ENCODE results near the gene PTPA.

Gene PTPA

DNA sequence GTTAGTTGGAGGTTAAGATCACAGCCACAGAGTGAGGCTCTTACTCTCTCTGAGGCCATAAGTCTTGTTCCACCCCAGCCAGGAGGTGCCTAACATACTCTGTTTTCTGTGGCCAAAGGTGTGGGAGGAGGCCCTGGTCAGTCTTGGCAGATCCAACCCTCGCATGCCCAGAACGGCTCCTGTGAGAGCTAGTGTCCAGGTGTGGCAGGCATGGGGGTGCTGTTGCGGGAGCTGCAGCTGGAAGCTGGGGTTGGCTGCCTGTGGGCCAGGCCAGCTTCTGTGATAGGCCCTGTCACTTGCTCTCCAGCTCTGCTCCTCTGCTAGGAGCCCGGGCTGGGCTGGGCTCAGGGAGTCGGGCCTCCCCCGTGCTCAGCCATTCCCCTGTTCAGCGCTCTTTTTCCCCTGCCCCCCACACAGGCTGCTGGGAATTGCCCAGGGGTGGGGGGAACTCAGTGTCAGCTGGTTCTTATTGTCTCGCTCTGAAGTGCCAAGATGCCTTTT lies 35.3 kb downstream of the PTPA start:
- H3K4me2 ChIP-seq (ENCODE audit: low read depth, low read length): no peak overlapping the region
- no peaks in the 10 kb centered on the region for H4K20me1 ChIP-seq (ENCODE audit: insufficient read depth, low read length)
- H3F3A ChIP-seq (ENCODE audit: insufficient read depth, low read length): no peaks in the 10 kb centered on the region
- H3K4me1 ChIP-seq (ENCODE audit: low read length): no peaks in the 10 kb centered on the region
- no peaks in the 10 kb centered on the region; the same call in 1 of the 2 replicates for H3K36me3 ChIP-seq (replicated peaks; ENCODE audit: insufficient read depth, low read length)
- H3K4me3 ChIP-seq (ENCODE audit: low read length): no peak overlapping the region
- H2AFZ ChIP-seq (ENCODE audit: low read length): no peak overlapping the region
- peaks cover 9% of the 10 kb centered on the region; the same call in 1 of the 2 replicates for H3K79me2 ChIP-seq (ENCODE audit: low read length)
- no peak for DNase-seq
- TF ChIP-seq, protein P1, sequence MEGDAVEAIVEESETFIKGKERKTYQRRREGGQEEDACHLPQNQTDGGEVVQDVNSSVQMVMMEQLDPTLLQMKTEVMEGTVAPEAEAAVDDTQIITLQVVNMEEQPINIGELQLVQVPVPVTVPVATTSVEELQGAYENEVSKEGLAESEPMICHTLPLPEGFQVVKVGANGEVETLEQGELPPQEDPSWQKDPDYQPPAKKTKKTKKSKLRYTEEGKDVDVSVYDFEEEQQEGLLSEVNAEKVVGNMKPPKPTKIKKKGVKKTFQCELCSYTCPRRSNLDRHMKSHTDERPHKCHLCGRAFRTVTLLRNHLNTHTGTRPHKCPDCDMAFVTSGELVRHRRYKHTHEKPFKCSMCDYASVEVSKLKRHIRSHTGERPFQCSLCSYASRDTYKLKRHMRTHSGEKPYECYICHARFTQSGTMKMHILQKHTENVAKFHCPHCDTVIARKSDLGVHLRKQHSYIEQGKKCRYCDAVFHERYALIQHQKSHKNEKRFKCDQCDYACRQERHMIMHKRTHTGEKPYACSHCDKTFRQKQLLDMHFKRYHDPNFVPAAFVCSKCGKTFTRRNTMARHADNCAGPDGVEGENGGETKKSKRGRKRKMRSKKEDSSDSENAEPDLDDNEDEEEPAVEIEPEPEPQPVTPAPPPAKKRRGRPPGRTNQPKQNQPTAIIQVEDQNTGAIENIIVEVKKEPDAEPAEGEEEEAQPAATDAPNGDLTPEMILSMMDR (IDR thresholded peaks at IDR 0.05; ENCODE audit: low read length): no peak
- TF ChIP-seq EZH2phosphoT487 (IDR thresholded peaks at IDR 0.05; ENCODE audit: low read length) (no peak), EZH2 (optimal IDR thresholded peaks at IDR 0.05; ENCODE audit: low read depth, low read length) (no peak)
- no peaks in the 10 kb centered on the region for H3K27me3 ChIP-seq (replicated peaks; ENCODE audit: insufficient read depth, low read length)
- H3K27ac ChIP-seq (ENCODE audit: low read length): no peak overlapping the region
- H3K9me2 ChIP-seq (replicated peaks; ENCODE audit: insufficient read depth, low read length): no peaks in the 10 kb centered on the region
- H3K9ac ChIP-seq (ENCODE audit: low read length): no peak overlapping the region
- no peaks in the 10 kb centered on the region for H3K9me3 ChIP-seq (replicated peaks; ENCODE audit: insufficient read depth, low read length)

DNA sequence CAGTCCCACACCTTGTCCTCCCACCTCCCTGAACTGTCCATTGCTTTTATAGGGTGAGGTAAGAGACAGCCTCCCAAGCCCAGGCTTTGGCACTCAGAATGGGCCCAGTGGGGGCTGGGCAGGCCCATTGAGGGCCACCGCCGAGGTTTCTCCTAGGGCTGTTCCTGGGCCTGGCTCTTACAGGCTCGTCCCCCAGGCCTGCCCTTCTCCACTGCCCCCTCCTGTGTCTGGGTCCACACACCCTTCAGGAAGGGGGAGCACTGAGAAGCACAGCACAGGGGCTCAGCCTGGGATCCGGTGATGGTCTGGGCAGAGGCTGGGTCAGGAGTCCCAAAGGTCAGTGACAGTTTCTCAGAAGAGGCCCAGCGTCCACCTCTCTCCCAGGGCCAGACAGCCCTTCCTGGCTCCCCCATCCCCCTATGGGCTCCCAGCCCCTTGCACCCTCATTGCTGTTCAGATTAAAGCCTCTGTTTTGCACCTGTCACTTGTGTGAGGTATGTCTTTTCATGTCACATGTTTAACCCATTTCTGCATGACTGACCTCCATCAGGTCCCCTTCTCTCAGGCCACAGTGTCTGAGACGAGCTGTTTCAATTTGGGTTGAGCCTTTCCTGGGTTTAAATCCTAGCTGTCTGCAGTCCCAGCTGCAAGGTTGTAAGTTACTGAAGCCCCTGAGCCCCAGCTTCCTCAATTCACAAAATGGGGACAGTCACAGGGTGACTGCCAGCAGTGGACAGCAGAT lies 37.4 kb downstream of the PTPA start:
- H4K20me1 ChIP-seq (ENCODE audit: insufficient read depth, low read length): no peaks in the 10 kb centered on the region
- no peaks in the 10 kb centered on the region for H3F3A ChIP-seq (ENCODE audit: insufficient read depth, low read length)
- no peak overlapping the region for H2AFZ ChIP-seq (ENCODE audit: low read length)
- no peaks in the 10 kb centered on the region for H3K9me2 ChIP-seq (replicated peaks; ENCODE audit: insufficient read depth, low read length)
- no peaks in the 10 kb centered on the region for H3K79me2 ChIP-seq (ENCODE audit: low read length)
- no peak overlapping the region for H3K4me2 ChIP-seq (ENCODE audit: low read depth, low read length)
- DNase-seq: no peak
- H3K4me3 ChIP-seq (ENCODE audit: low read length): no peak overlapping the region
- H3K9me3 ChIP-seq (replicated peaks; ENCODE audit: insufficient read depth, low read length): no peaks in the 10 kb centered on the region
- no peak overlapping the region for H3K27ac ChIP-seq (ENCODE audit: low read length)
- no peaks in the 10 kb centered on the region; the same call in 1 of the 2 replicates for H3K36me3 ChIP-seq (replicated peaks; ENCODE audit: insufficient read depth, low read length)
- no peaks in the 10 kb centered on the region for H3K4me1 ChIP-seq (ENCODE audit: low read length)
- H3K9ac ChIP-seq (ENCODE audit: low read length): no peak overlapping the region
- no peaks in the 10 kb centered on the region for H3K27me3 ChIP-seq (replicated peaks; ENCODE audit: insufficient read depth, low read length)
- TF ChIP-seq EZH2 (optimal IDR thresholded peaks at IDR 0.05; ENCODE audit: low read depth, low read length) (no peak), EZH2phosphoT487 (IDR thresholded peaks at IDR 0.05; ENCODE audit: low read length) (no peak)
- TF ChIP-seq, protein P1 (IDR thresholded peaks at IDR 0.05; ENCODE audit: low read length): no peak

DNA sequence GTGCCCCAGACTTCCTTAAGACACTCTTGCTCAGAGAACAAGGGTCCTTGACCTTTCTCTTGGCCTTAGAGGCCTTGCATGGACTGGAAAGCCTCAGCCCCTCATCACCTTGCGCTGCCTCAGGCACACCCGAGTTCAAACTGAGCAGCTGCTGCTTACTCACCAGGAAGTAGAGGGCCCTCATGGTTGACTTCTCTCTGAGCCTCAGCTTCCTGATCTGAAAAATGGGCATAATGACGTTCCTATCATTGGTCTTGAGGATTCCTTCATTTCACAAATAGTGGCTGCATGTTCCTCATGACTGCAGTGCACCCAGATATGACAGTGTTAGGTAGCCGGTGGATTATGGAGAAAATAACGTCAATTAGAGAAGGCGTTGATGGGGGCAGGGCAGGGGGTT lies 38.2 kb downstream of the PTPA start:
- Histone ChIP-seq H3K27ac (ENCODE audit: low read length) (no peak overlapping the region), H3K4me3 (ENCODE audit: low read length) (no peak overlapping the region), H3K9me2 (replicated peaks; ENCODE audit: insufficient read depth, low read length) (no peaks in the 10 kb centered on the region), H4K20me1 (ENCODE audit: insufficient read depth, low read length) (no peaks in the 10 kb centered on the region), H3K79me2 (ENCODE audit: low read length) (no peaks in the 10 kb centered on the region), H3K9me3 (replicated peaks; ENCODE audit: insufficient read depth, low read length) (no peaks in the 10 kb centered on the region), H3F3A (ENCODE audit: insufficient read depth, low read length) (no peaks in the 10 kb centered on the region), H3K9ac (ENCODE audit: low read length) (no peak overlapping the region), H3K36me3 (replicated peaks; ENCODE audit: insufficient read depth, low read length) (no peaks in the 10 kb centered on the region; the same call in 1 of the 2 replicates), H3K4me1 (ENCODE audit: low read length) (no peaks in the 10 kb centered on the region), H3K4me2 (ENCODE audit: low read depth, low read length) (no peak overlapping the region), H3K27me3 (replicated peaks; ENCODE audit: insufficient read depth, low read length) (no peaks in the 10 kb centered on the region), H2AFZ (ENCODE audit: low read length) (no peak overlapping the region)
- no peak for TF ChIP-seq EZH2 (optimal IDR thresholded peaks at IDR 0.05; ENCODE audit: low read depth, low read length)
- no peak for DNase-seq

GRCh38 chr9:129150122-129150521 lies 38.9 kb downstream of the PTPA start:
- Histone ChIP-seq H3K79me2 (ENCODE audit: low read length) (no peaks in the 10 kb centered on the region), H3F3A (ENCODE audit: insufficient read depth, low read length) (no peaks in the 10 kb centered on the region), H3K4me3 (ENCODE audit: low read length) (no peak overlapping the region), H3K27me3 (replicated peaks; ENCODE audit: insufficient read depth, low read length) (no peaks in the 10 kb centered on the region), H3K27ac (ENCODE audit: low read length) (no peak overlapping the region), H4K20me1 (ENCODE audit: insufficient read depth, low read length) (no peaks in the 10 kb centered on the region), H3K4me1 (ENCODE audit: low read length) (no peaks in the 10 kb centered on the region), H2AFZ (ENCODE audit: low read length) (no peak overlapping the region), H3K4me2 (ENCODE audit: low read depth, low read length) (no peak overlapping the region), H3K9me2 (replicated peaks; ENCODE audit: insufficient read depth, low read length) (no peaks in the 10 kb centered on the region), H3K9me3 (replicated peaks; ENCODE audit: insufficient read depth, low read length) (no peaks in the 10 kb centered on the region), H3K36me3 (replicated peaks; ENCODE audit: insufficient read depth, low read length) (no peaks in the 10 kb centered on the region; the same call in 1 of the 2 replicates), H3K9ac (ENCODE audit: low read length) (no peak overlapping the region)
- DNase-seq: no peak
- TF ChIP-seq EZH2phosphoT487 (IDR thresholded peaks at IDR 0.05; ENCODE audit: low read length): no peak
